RKO (cell line): ENCODE measurements around the gene P2RX2.

Source experiments
- DNase-seq: peaks from one replicate; pipeline ENCODE4 v3.0.0-alpha.2; 2016; ENCODE audit warnings: low spot score

Gene P2RX2

GRCh38 chr12:132662901-132663755, 44.6 kb downstream of the P2RX2 start:
- DNase-seq: no peak

GRCh38 chr12:132664206-132665148, 45.9 kb downstream of the P2RX2 start:
- no peak for DNase-seq

GRCh38 chr12:132665149-132665491, 46.5 kb downstream of the P2RX2 start:
- DNase-seq: no peak

DNA sequence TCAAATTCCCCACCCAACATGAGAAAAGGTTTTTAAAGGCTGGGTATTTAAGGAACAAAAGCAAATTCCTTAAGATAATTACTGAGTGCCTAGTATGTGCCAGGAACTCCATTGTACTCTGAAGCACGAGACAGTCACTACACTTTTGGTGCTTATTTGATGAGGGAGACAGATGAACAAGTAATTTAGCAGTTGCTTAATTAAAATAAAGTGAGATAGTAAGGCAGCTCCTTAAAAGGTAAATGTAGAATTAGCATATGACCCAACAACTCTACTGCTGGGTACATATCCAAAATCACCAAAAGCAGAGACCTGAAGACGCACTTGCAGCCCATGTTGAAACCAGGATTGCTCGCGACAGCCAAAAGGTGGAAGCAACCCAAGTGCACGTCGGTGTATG, 47.2 kb downstream of the P2RX2 start:
- DNase-seq: no peak

DNA sequence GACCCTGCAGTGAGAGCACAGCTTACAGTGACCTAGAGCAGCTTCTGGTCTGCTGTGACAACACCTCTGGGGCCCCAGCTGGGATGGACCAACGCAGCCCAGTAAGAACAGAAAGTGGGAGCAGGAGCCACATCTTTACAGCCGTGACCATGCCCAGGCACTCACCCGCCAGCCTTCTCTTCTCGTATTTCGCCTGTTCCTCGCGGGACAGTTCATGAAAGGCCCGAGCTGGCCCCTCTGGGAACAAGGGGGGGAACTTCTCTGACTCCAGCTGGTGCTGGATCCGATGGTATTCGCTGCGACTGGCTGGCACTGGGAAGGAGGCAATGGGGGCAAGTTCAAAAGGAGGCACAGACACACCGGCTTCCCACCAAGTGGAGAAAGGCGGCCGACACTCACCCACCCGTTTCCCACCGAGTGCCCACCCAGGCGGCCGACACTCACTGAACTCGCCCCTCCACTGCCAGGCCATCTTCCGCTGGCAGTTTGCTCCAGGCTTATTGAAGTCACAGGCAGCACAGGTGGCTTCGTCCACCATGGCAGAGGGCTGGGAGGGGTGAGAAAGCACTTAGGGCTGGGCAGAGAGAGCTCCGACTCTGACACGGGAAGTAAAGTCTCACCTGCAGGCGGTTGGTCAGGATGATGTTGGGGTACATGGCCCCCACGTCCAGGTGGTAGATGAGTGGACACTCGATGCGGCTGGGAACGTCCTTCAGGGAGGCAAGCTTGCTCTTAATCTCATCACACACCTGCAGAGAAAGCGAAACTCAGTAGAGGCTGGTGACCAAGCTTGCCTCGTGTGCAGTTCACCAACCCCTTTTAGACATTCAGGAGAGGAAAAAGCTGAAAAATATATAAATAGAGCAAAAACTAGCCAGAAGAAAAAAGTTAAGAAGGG, 49.9 kb downstream of the P2RX2 start:
- DNase-seq: no peak

- no peak for DNase-seq
Observed at GRCh38 chr12:132669166-132669879, 50.7 kb downstream of the P2RX2 start.
